Transverse colon (tissue), 3 donors: ENCODE data around the gene PCNT.

Experiments
- CTCF ChIP-seq, 5 experiments: fragments of 200-600 bp in 3 of 5; fragments of 450-650 bp in 2 of 5; sonication (generic) in 3 of 5; IDR thresholded peaks; 1 replicate in 2 of 5; 2 replicates in 3 of 5; pipeline ENCODE4 v1.5.1; 2016 to 2017; ENCODE audit warnings: antibody characterized with exemption in 5 of 5, inconsistent platforms in 3 of 5, mild to moderate bottlenecking in 2 of 5, moderate library complexity in 1 of 5
- EP300 ChIP-seq: sonication (generic); formaldehyde crosslinking; IDR thresholded peaks from one replicate; pipeline ENCODE4 v1.6.1; 2017; ENCODE audit warnings: antibody characterized with exemption, low read depth
- POLR2A ChIP-seq: fragments of 450-650 bp; IDR thresholded peaks from one replicate; pipeline ENCODE4 v1.6.1; 2016; ENCODE audit warnings: antibody characterized with exemption, mild to moderate bottlenecking, moderate library complexity

GRCh38 chr21:46366966-46367365 is 43.0 kb downstream of the PCNT start:
- no peak for TF ChIP-seq CTCF (IDR thresholded peaks at IDR 0.05)
- TF ChIP-seq POLR2A = no peak
- no peak for TF ChIP-seq EP300
